ENCODE measurements around the gene FLNC.

FLNC gene

DNA sequence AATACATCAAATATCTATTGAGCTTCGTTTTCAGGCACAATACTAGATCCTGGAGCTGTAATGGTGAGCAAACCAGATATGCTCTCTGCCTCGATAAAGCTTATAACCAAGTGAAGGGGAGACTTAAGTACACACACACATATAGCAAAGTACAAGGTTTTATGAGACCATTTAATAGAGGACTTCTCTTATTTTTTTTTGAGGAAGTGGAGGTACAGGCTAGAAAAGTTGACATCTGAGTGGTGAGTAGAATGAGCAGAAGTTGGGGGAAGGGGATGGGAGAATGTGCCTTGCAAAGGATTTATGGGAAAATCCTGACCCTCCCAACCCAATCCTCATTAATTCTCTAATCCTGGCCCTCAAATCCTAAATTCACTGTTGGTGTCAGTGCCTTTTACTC is 30.8 kb upstream of the FLNC start:
- no peak overlapping the region for H3K27ac ChIP-seq (ENCODE audit: low read depth, low read length)
- no peak overlapping the region for H3K4me3 ChIP-seq (ENCODE audit: low read length)
- no peaks in the 10 kb centered on the region for H3K79me2 ChIP-seq (ENCODE audit: control insufficient read depth, low read length)
- no peak overlapping the region for H3K4me2 ChIP-seq (ENCODE audit: low read length)
- H3K36me3 ChIP-seq (ENCODE audit: control insufficient read depth, low read length) = peaks cover 27% of the 10 kb centered on the region
- TF ChIP-seq, protein P1, sequence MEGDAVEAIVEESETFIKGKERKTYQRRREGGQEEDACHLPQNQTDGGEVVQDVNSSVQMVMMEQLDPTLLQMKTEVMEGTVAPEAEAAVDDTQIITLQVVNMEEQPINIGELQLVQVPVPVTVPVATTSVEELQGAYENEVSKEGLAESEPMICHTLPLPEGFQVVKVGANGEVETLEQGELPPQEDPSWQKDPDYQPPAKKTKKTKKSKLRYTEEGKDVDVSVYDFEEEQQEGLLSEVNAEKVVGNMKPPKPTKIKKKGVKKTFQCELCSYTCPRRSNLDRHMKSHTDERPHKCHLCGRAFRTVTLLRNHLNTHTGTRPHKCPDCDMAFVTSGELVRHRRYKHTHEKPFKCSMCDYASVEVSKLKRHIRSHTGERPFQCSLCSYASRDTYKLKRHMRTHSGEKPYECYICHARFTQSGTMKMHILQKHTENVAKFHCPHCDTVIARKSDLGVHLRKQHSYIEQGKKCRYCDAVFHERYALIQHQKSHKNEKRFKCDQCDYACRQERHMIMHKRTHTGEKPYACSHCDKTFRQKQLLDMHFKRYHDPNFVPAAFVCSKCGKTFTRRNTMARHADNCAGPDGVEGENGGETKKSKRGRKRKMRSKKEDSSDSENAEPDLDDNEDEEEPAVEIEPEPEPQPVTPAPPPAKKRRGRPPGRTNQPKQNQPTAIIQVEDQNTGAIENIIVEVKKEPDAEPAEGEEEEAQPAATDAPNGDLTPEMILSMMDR (IDR thresholded peaks at IDR 0.05; ENCODE audit: low read depth, low read length, poor library complexity, severe bottlenecking) = no peak
- TF ChIP-seq EZH2phosphoT487 (IDR thresholded peaks at IDR 0.05; ENCODE audit: borderline replicate concordance, low read length) = no peak
- peaks cover 2% of the 10 kb centered on the region; the same call in 1 of the 2 replicates for H3K4me1 ChIP-seq (ENCODE audit: control insufficient read depth, low read length)
- no peaks in the 10 kb centered on the region for H3K27me3 ChIP-seq (ENCODE audit: control insufficient read depth, low read length)
- H4K20me1 ChIP-seq (ENCODE audit: control insufficient read depth, insufficient read depth, low read depth, low read length) = no peaks in the 10 kb centered on the region
- no peaks in the 10 kb centered on the region for H3K9me3 ChIP-seq (ENCODE audit: control insufficient read depth, insufficient read depth, low read length)
- H3F3A ChIP-seq (ENCODE audit: control insufficient read depth, insufficient read depth) = no peaks in the 10 kb centered on the region
- H3K9me2 ChIP-seq (replicated peaks; ENCODE audit: control insufficient read depth, low read length) = no peaks in the 10 kb centered on the region

DNA sequence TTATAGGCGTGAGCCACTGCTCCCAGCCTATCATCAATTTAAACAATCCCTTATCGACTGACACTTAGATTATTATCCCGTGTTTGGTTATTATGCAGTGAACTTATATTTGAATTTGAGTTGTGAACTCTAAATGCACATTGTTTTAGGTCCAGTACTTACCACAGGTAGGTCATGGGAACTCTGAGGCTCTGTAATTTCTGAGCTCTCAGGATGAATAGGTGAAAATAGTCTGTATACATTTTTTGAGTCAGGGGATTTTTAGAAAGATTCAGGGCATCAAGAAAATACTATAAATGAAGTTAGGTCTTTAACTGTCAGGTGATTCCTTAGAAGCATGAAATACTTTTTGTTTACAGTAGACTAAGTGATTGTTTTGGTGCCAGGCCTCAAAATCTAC is 29.6 kb upstream of the FLNC start:
- Histone ChIP-seq H3K4me2 (ENCODE audit: low read length) (no peak overlapping the region), H3K4me3 (ENCODE audit: low read length) (no peak overlapping the region), H4K20me1 (ENCODE audit: control insufficient read depth, insufficient read depth, low read depth, low read length) (no peaks in the 10 kb centered on the region), H3K36me3 (ENCODE audit: control insufficient read depth, low read length) (peaks cover 29% of the 10 kb centered on the region), H3F3A (ENCODE audit: control insufficient read depth, insufficient read depth) (no peaks in the 10 kb centered on the region), H3K9me2 (replicated peaks; ENCODE audit: control insufficient read depth, low read length) (no peaks in the 10 kb centered on the region), H3K4me1 (ENCODE audit: control insufficient read depth, low read length) (no peaks in the 10 kb centered on the region; the same call in 1 of the 2 replicates), H3K9me3 (ENCODE audit: control insufficient read depth, insufficient read depth, low read length) (no peaks in the 10 kb centered on the region), H3K27ac (ENCODE audit: low read depth, low read length) (no peak overlapping the region), H3K79me2 (ENCODE audit: control insufficient read depth, low read length) (no peaks in the 10 kb centered on the region), H3K27me3 (ENCODE audit: control insufficient read depth, low read length) (no peaks in the 10 kb centered on the region)
- TF ChIP-seq, protein P1 (IDR thresholded peaks at IDR 0.05; ENCODE audit: low read depth, low read length, poor library complexity, severe bottlenecking) = no peak
- no peak for TF ChIP-seq EZH2phosphoT487 (IDR thresholded peaks at IDR 0.05; ENCODE audit: borderline replicate concordance, low read length)

DNA sequence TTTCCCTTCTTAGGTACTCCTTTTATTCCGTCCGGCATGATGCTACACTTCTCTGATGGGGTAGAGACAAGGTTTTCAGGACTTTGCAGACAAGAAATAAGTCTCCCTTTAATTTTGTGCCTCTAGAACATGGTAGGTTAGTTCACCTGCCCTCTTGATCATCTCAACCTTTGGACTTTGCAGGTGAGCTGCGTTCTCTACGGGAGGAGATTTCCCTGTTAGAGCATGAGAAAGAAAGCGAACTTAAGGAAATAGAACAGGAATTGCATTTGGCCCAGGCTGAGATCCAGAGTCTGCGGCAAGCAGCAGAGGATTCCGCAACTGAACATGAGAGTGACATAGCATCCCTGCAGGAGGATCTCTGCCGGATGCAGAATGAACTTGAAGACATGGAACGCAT is 29.2 kb upstream of the FLNC start:
- no peaks in the 10 kb centered on the region for H3K79me2 ChIP-seq (ENCODE audit: control insufficient read depth, low read length)
- no peaks in the 10 kb centered on the region for H3K9me2 ChIP-seq (replicated peaks; ENCODE audit: control insufficient read depth, low read length)
- no peaks in the 10 kb centered on the region for H3K27me3 ChIP-seq (ENCODE audit: control insufficient read depth, low read length)
- H3K4me3 ChIP-seq (ENCODE audit: low read length) = no peak overlapping the region
- H3F3A ChIP-seq (ENCODE audit: control insufficient read depth, insufficient read depth) = no peaks in the 10 kb centered on the region
- H3K4me1 ChIP-seq (ENCODE audit: control insufficient read depth, low read length) = no peaks in the 10 kb centered on the region; the same call in 1 of the 2 replicates
- H4K20me1 ChIP-seq (ENCODE audit: control insufficient read depth, insufficient read depth, low read depth, low read length) = no peaks in the 10 kb centered on the region
- H3K9me3 ChIP-seq (ENCODE audit: control insufficient read depth, insufficient read depth, low read length) = no peaks in the 10 kb centered on the region
- TF ChIP-seq EZH2phosphoT487 (IDR thresholded peaks at IDR 0.05; ENCODE audit: borderline replicate concordance, low read length) = no peak
- TF ChIP-seq, protein P1 (IDR thresholded peaks at IDR 0.05; ENCODE audit: low read depth, low read length, poor library complexity, severe bottlenecking) = no peak
- no peak overlapping the region for H3K4me2 ChIP-seq (ENCODE audit: low read length)
- H3K36me3 ChIP-seq (ENCODE audit: control insufficient read depth, low read length) = peaks cover 33% of the 10 kb centered on the region
- H3K27ac ChIP-seq (ENCODE audit: low read depth, low read length) = no peak overlapping the region

All from DOHH2 (cell line).